Ascending aorta (tissue), 2 donors: ENCODE measurements around the gene FBLN1. TPM values are rescaled to one million over a fixed set of nuclear protein-coding genes. Genes with fewer than 3 reads are reported as not detected.

ENCODE experiments used
- DNase-seq, 2 donors: peaks; one replicate each; pipeline ENCODE4 v3.0.0-alpha.2; 2019; ENCODE audit warnings: low spot score in 2 of 2
- H3K27ac ChIP-seq, 2 donors: fragments of 200-600 bp; sonication (generic); one replicate each; pipeline ENCODE4 v1.5.1; 2016 to 2017; ENCODE audit warnings: mild to moderate bottlenecking in 1 of 2
- H3K27me3 ChIP-seq: fragments of 200-600 bp; sonication (generic); one replicate; pipeline ENCODE4 v1.5.1; 2017
- H3K36me3 ChIP-seq, 2 donors: fragments of 200-600 bp; sonication (generic); one replicate each; pipeline ENCODE4 v1.5.1; 2016
- H3K4me1 ChIP-seq, 2 donors: fragments of 200-600 bp; sonication (generic); one replicate each; pipeline ENCODE4 v1.5.1; 2016 to 2017; ENCODE audit warnings: mild to moderate bottlenecking in 1 of 2
- H3K4me3 ChIP-seq, 2 donors: fragments of 200-600 bp; sonication (generic); one replicate each; pipeline ENCODE4 v1.5.1; 2016 to 2017; ENCODE audit warnings: mild to moderate bottlenecking in 1 of 2
- H3K9me3 ChIP-seq, 2 donors: fragments of 200-600 bp; sonication (generic); one replicate each; pipeline ENCODE4 v1.5.1; 2016
- CTCF ChIP-seq, 3 experiments: fragments of 200-600 bp in 2 of 3; fragments of 450-650 bp in 1 of 3; sonication (generic) in 2 of 3; IDR thresholded peaks; one replicate each; pipeline ENCODE4 v1.5.1; 2016 to 2019; ENCODE audit warnings: antibody characterized with exemption in 3 of 3, mild to moderate bottlenecking in 1 of 3, moderate library complexity in 1 of 3
- intact Hi-C: fragments of 100-400 bp; cut with DNase I; formaldehyde crosslinking; loops from one replicate; pipeline ENCODE4 v1.15.1; 2023
- total RNA-seq: library from RNA; depleted of rRNA; stranded (reverse); fragments of >200 nt; gene quantifications from one replicate; pipeline ENCODE4 v1.1.0, GENCODE V29; 2016

Gene FBLN1
- total RNA-seq, 1 donor from 2014 or later, result 580 TPM

GRCh38 chr22:45640941-45641621, 138.4 kb downstream of the FBLN1 start:
- Histone ChIP-seq H3K27ac (no peak overlapping the region), H3K9me3 (no peaks in the 10 kb centered on the region), H3K36me3 (no peaks in the 10 kb centered on the region), H3K27me3 (no peaks in the 10 kb centered on the region), H3K4me3 (no peak overlapping the region), H3K4me1 (peaks cover 0 to 3% of the 10 kb centered on the region in 2 donors)
- TF ChIP-seq CTCF (IDR thresholded peaks at IDR 0.05), result no peak
- no peak for DNase-seq
- intact Hi-C loops, result no loop called here

- no peak overlapping the region for H3K27ac ChIP-seq
Observed at GRCh38 chr22:45642986-45643385, 140.3 kb downstream of the FBLN1 start.

DNA sequence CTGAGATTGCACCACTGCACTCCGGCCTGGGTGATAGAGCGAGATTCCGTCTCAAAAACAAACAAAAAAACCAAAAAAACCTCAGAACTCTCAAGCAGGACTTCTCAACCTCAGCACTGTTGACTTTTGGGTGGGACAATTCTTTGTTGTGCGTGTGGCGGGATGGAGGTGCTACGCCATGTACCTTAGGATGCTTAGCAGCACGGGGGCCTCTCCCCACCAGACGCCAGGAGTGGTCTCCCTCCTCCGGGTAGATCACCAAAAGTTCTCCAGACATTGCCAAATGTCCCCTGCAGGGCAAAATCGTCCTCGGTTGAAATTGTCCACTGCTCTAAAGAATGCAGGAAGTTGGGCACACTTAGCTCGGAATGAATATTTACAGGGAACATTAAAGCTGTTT, 142.0 kb downstream of the FBLN1 start:
- Histone ChIP-seq H3K4me3 (no peak overlapping the region), H3K9me3 (no peaks in the 10 kb centered on the region), H3K27ac (no peak overlapping the region), H3K27me3 (no peaks in the 10 kb centered on the region), H3K36me3 (no peaks in the 10 kb centered on the region), H3K4me1 (peaks cover 0 to 3% of the 10 kb centered on the region in 2 donors)
- TF ChIP-seq CTCF (IDR thresholded peaks at IDR 0.05), result no peak
- DNase-seq, result no peak
- intact Hi-C loops, result loop anchor here (1.0 to 5.0 kb wide), 5 partner anchors 43 to 223 kb away; no protein-coding TSS in a partner anchor

More at GRCh38 chr22:45642986-45643385, 140.3 kb downstream of the FBLN1 start:
- Histone ChIP-seq H3K27me3 (no peaks in the 10 kb centered on the region), H3K4me3 (no peak overlapping the region), H3K4me1 (peaks cover 0 to 3% of the 10 kb centered on the region in 2 donors), H3K36me3 (no peaks in the 10 kb centered on the region), H3K9me3 (no peaks in the 10 kb centered on the region)
- TF ChIP-seq CTCF (IDR thresholded peaks at IDR 0.05), result no peak
- intact Hi-C loops, result no loop called here
- DNase-seq, result no peak

DNA sequence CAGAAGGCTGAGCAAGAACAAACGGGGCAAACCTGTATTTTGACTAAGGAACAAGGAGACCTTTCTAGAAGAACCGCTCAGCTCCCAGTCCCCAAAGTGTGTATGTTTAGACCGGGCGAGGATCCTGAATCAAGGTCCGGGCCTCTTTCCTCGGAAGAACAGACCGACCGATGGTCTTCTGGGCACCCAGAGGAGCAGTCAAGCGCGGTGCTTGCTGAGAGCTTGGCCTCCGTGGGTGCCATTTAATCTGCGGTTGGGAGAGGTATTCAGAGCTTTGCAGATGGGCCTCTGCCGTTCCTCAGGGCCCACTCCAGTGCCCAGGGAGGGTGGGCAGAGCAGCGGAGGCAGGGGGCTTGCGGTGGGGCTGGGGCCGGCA, 142.5 kb downstream of the FBLN1 start:
- Histone ChIP-seq H3K4me3 (no peak overlapping the region), H3K27ac (no peak overlapping the region), H3K27me3 (no peaks in the 10 kb centered on the region), H3K4me1 (peaks cover 0 to 3% of the 10 kb centered on the region in 2 donors), H3K9me3 (no peaks in the 10 kb centered on the region), H3K36me3 (no peaks in the 10 kb centered on the region)
- no peak for DNase-seq
- intact Hi-C loops, result loop anchor here (1.0 to 5.0 kb wide), 5 partner anchors 42 to 222 kb away; no protein-coding TSS in a partner anchor
- no peak for TF ChIP-seq CTCF (IDR thresholded peaks at IDR 0.05)

GRCh38 chr22:45645526-45646414, 143.1 kb downstream of the FBLN1 start:
- intact Hi-C loops, result loop anchor here (1.0 to 5.0 kb wide), 5 partner anchors 42 to 222 kb away; no protein-coding TSS in a partner anchor
- peak in 1 of 2 donors; percentile 77 for DNase-seq
- H3K4me3 ChIP-seq, result no peak overlapping the region
- peak; percentile 84 to 95 (median 95) for TF ChIP-seq CTCF (IDR thresholded peaks at IDR 0.05)
- H3K36me3 ChIP-seq, result no peaks in the 10 kb centered on the region
- H3K27ac ChIP-seq, result no peak overlapping the region
- H3K27me3 ChIP-seq, result no peaks in the 10 kb centered on the region
- H3K4me1 ChIP-seq, result peaks cover 0 to 3% of the 10 kb centered on the region in 2 donors
- H3K9me3 ChIP-seq, result no peaks in the 10 kb centered on the region
